Esophagus (tissue), 2 donors: ENCODE data around the gene SPECC1. TPM values are rescaled to one million over a fixed set of nuclear protein-coding genes. Genes with fewer than 3 reads are reported as not detected.

Experiments used
- polyA plus RNA-seq, 2 donors: library from polyadenylated mRNA; stranded (reverse); fragments of 200-250 nt; gene quantifications; one replicate each; pipeline ENCODE4 v1.2.3, GENCODE V29; 2013
- donor health status: healthy with polysubstance abuse.
- donor health status: Bipolar disorder and iron deficiency.

SPECC1 gene
- polyA plus RNA-seq, 2 donors: 7.4 to 19.8 TPM

Other genes starting within 250 kb of the SPECC1 start
- gene ULK2, start 141.4 kb upstream of the SPECC1 start, polyA plus RNA-seq: 1 to 10 TPM; 4.2 to 5.4 TPM
- gene AKAP10, start 31.5 kb upstream of the SPECC1 start, polyA plus RNA-seq: 1 to 10 TPM; 5.5 to 6.2 TPM